ENCODE data around the gene SLC9A3. TPM values are rescaled to one million over a fixed set of nuclear protein-coding genes. Genes with fewer than 3 reads are reported as not detected.

SLC9A3 gene
- polyA plus RNA-seq, 1 of the 3 experiments (the other 2 are of a cell fraction), result 1.9 TPM

- Histone ChIP-seq H3K9ac (no peak overlapping the region), H3K27me3 (ENCODE audit: insufficient read depth) (no peaks in the 10 kb centered on the region), H3K4me1 (ENCODE audit: control insufficient read depth in 1 of 2, insufficient read depth in 2 of 2, low read depth in 1 of 2, low read length in 1 of 2) (no peaks in the 10 kb centered on the region), H4K20me1 (ENCODE audit: insufficient read depth) (0 out of 2 replicates have a peak, but pooled peaks cover 6% of the 10 kb centered on the region), H3K27ac (ENCODE audit: low read depth in 2 of 2, low read length in 1 of 2) (no peak overlapping the region), H3K4me2 (no peak overlapping the region), H3K9me2 (no peaks in the 10 kb centered on the region), H3K79me2 (ENCODE audit: insufficient read depth) (peaks cover 49% of the 10 kb centered on the region), H2AFZ (ENCODE audit: low read depth) (no peak overlapping the region), H3F3A (replicated peaks; ENCODE audit: insufficient read depth) (no peaks in the 10 kb centered on the region), H3K36me3 (replicated peaks in 1 of 2; ENCODE audit: control insufficient read depth in 1 of 2, insufficient read depth in 2 of 2, low read length in 1 of 2) (peaks cover 54 to 94% of the 10 kb centered on the region in 2 experiments), H3K4me3 (ENCODE audit: low read depth in 2 of 2, low read length in 1 of 2) (no peak overlapping the region), H3K9me3 (peaks cover 11% of the 10 kb centered on the region)
- TF ChIP-seq RXRA (IDR thresholded peaks at IDR 0.05; ENCODE audit: borderline replicate concordance, low read depth) (no peak), SMC3 (IDR thresholded peaks at IDR 0.05; ENCODE audit: low read depth, low read length) (no peak), CHD2 (IDR thresholded peaks at IDR 0.05; ENCODE audit: low read length, partially characterized antibody) (no peak), FOXM1 (IDR thresholded peaks at IDR 0.05; ENCODE audit: low read depth) (no peak), SIN3A (IDR thresholded peaks at IDR 0.05; ENCODE audit: borderline replicate concordance, low read depth, low read length) (no peak), MEF2A (IDR thresholded peaks at IDR 0.05; ENCODE audit: borderline replicate concordance, low read depth) (no peak), TCF12 (IDR thresholded peaks at IDR 0.05) (no peak), USF1 (IDR thresholded peaks at IDR 0.05; ENCODE audit: borderline replicate concordance, low read depth) (no peak), GABPA (IDR thresholded peaks at IDR 0.05; ENCODE audit: low read depth) (no peak)
- CTCF ChIA-PET, result no interaction called here
- 91% methylated on average over 17 of the region's 17 CpGs for WGBS (ENCODE audit: low lambda C conversion rate)
- POLR2A ChIA-PET, result no interaction called here
- no peak for DNase-seq
Measured at GRCh38 chr5:452978-453710, 71.1 kb downstream of the SLC9A3 start.

GRCh38 chr5:451587-452458 is 72.4 kb downstream of the SLC9A3 start:
- no peak overlapping the region for H3K9ac ChIP-seq
- DNase-seq, result no peak
- H3K36me3 ChIP-seq (replicated peaks in 1 of 2; ENCODE audit: control insufficient read depth in 1 of 2, insufficient read depth in 2 of 2, low read length in 1 of 2), result peaks cover 57 to 94% of the 10 kb centered on the region in 2 experiments
- no peak overlapping the region for H3K27ac ChIP-seq (ENCODE audit: low read depth in 2 of 2, low read length in 1 of 2)
- no peak overlapping the region for H3K4me2 ChIP-seq
- no peaks in the 10 kb centered on the region for H3K27me3 ChIP-seq (ENCODE audit: insufficient read depth)
- WGBS (ENCODE audit: low lambda C conversion rate), result 95% methylated on average over 5 of the region's 5 CpGs
- H3F3A ChIP-seq (replicated peaks; ENCODE audit: insufficient read depth), result no peaks in the 10 kb centered on the region
- peaks cover 45% of the 10 kb centered on the region for H3K79me2 ChIP-seq (ENCODE audit: insufficient read depth)
- H3K4me3 ChIP-seq (ENCODE audit: low read depth in 2 of 2, low read length in 1 of 2), result no peak overlapping the region; a peak in 1 of 4 replicates
- no peak overlapping the region for H2AFZ ChIP-seq (ENCODE audit: low read depth)
- CTCF ChIA-PET, result interaction anchor here (1.2 kb wide), 1 partner anchor 9 kb away, joined by 3 read pairs; the partner anchor contains the start of gene EXOC3
- H3K9me3 ChIP-seq, result peaks cover 11% of the 10 kb centered on the region
- POLR2A ChIA-PET, result no interaction called here
- no peaks in the 10 kb centered on the region for H3K4me1 ChIP-seq (ENCODE audit: control insufficient read depth in 1 of 2, insufficient read depth in 2 of 2, low read depth in 1 of 2, low read length in 1 of 2)
- H3K9me2 ChIP-seq, result no peaks in the 10 kb centered on the region
- no peaks in the 10 kb centered on the region; the same call in 1 of the 2 replicates for H4K20me1 ChIP-seq (ENCODE audit: insufficient read depth)
- TF ChIP-seq ELF1 (IDR thresholded peaks at IDR 0.05) (no peak), PBX3 (IDR thresholded peaks at IDR 0.05) (no peak), RAD21 (IDR thresholded peaks at IDR 0.05; ENCODE audit: low read length) (no peak), USF2 (IDR thresholded peaks at IDR 0.05; ENCODE audit: borderline replicate concordance, low read depth, low read length) (no peak), ZBTB33 (IDR thresholded peaks at IDR 0.05; ENCODE audit: borderline replicate concordance, low read depth) (no peak), POLR2AphosphoS5 (IDR thresholded peaks at IDR 0.05; ENCODE audit: low read depth, low read length) (no peak), MAX (IDR thresholded peaks at IDR 0.05; ENCODE audit: low read depth) (no peak), EP300 (IDR thresholded peaks at IDR 0.05; ENCODE audit: borderline replicate concordance in 1 of 2, low read depth in 1 of 2, low read length in 1 of 2) (no peak), JUND (IDR thresholded peaks at IDR 0.05) (no peak), TCF12 (IDR thresholded peaks at IDR 0.05) (no peak), CHD2 (IDR thresholded peaks at IDR 0.05; ENCODE audit: low read length, partially characterized antibody) (no peak), GABPA (IDR thresholded peaks at IDR 0.05; ENCODE audit: low read depth) (no peak), FOXM1 (IDR thresholded peaks at IDR 0.05; ENCODE audit: low read depth) (no peak), CTCF (IDR thresholded peaks at IDR 0.05) (no peak)
